HG03521 (cell line): ENCODE data around the gene WNT3.
"Not testable (repeated sequence)": the region's sequence is repeated elsewhere in the genome, so short reads cannot be mapped to it uniquely, and the experiment has no call there.

Experiments
- ATAC-seq: cut with Tn5 transposase; IDR thresholded peaks from one replicate; pipeline ENCODE4 v1.9.1; 2021; ENCODE audit warnings: mild to moderate bottlenecking, moderate library complexity; ENCODE audit not compliant: unreplicated experiment

WNT3 gene, protein sequence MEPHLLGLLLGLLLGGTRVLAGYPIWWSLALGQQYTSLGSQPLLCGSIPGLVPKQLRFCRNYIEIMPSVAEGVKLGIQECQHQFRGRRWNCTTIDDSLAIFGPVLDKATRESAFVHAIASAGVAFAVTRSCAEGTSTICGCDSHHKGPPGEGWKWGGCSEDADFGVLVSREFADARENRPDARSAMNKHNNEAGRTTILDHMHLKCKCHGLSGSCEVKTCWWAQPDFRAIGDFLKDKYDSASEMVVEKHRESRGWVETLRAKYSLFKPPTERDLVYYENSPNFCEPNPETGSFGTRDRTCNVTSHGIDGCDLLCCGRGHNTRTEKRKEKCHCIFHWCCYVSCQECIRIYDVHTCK

DNA sequence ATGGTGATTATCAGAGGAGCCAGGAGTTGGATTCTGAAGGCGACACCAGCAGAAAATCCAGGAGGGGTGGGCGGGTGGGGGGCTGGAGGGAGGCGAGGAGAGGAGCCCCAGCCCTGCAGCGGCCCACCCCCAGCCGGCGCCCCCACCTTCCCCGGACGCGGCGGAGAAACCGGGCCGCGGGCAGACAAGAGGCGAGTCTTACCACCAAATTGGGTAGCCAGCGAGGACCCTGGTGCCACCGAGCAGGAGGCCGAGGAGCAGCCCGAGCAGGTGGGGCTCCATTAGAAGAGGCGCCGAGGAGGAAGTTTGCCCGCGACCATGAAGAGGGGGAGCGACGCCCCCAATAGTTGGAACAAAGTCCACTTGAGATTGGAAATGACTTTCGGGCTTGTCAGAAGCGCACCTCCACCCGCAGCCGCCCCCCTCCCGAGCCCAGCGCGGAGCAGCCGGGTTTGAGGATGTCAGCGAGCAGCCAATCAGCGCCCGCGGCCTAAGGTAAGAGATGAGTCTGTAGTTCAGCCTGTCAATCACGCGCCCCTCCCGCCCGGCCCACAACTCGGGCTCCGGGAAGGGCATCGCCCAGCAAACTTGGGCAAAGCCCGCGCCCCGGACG, at the start of gene WNT3:
Gene WNT3 (minus strand): TSS at position 377 of the 613 bp plus-strand sequence. CDS start 95 bp downstream, at position 282.
- ATAC-seq = no peak

DNA sequence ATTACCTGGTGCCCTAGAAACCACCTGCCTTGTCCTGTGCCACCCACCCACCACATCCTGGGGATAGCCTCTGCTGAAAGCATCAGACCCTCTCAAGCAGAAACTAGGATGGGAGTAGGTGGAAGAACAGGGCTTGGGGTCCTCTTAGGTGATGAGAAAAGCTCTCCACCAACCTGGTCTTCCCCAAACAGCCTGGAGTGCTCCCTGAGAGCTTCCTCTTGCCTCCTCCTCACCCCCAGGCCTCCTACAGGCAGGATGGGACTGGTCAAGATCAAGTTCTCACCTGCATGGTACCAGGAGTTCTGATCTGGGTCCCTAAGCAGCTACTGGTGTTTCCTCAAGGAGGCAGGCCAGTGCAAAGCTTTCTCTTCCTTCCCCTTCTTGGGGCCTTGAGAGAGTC, 48.3 kb upstream of the WNT3 start:
- ATAC-seq = no peak

DNA sequence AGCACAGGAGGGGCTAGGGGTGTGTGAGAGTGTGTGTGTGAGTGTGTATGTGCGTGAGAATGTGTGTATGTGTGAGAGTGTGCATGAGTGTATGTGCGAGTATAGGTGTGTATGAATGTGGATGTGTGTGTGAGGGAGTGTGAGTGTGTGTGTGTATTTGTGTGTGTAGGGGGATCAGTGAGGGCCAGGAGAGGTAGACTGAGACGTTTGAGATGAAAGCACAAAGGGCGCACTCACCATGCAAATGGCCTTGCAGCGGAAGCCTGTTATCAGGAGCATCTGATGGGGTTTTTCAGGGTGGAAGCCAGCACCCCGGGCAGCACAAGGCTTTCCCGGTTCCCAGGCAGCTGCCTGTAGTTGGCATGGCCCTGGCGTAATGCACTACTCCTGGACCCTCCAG, 47.8 kb upstream of the WNT3 start:
- ATAC-seq = no peak

DNA sequence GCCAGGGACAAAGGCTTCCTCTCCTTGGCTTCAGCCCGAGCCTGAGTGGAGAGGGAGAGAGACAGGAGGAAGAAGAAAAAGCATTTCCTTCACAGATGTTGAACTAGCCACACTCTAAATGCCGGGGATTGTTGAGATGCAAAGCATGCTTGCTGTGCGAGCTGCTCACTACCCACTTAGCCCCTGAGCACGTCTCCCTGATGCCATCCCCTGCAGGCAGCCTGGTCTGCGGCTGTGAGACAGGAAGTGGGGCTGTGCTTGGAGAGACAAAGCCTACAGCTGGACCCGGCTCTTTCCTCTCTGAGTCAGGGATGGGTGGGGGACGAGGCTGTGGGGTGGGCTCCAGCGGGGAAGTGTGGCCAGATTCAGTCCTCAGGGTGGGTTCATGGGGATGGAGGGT, 46.6 kb upstream of the WNT3 start:
- no peak for ATAC-seq

DNA sequence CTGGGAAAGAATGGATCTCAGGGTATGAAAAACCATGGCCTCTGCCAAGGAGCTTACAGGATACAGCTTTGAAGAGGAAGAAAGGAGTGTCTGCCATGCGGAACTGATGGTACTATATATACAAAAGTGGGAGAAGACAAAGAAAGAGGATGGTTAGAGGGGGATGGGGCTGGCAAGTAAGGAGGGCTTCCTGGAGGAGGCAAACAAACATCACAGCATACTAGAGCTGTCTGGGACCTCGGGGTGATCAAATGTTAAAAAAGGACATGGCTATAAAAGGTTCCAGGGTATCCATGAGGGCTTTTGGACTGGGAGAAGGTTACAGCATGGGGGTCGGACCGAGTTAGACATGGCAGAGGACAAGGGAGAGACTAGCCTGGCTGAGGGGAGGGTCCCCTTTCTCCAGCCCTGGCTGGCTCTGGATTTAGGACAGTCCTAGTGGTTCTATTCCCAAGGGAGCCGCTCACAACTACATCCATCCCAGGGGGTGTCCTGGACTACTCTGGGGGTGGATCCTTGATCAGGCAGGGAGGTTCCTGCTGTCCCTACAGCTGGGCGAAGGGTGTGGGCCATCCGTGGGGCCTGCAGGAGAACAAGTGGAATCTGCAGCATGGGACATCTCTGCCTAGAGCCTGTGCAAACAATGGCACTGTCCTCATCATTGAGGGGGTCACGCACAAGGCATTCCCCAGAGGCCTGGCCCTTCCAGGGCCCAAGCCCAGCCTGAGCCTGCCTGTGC, 45.1 kb upstream of the WNT3 start:
- no peak for ATAC-seq

DNA sequence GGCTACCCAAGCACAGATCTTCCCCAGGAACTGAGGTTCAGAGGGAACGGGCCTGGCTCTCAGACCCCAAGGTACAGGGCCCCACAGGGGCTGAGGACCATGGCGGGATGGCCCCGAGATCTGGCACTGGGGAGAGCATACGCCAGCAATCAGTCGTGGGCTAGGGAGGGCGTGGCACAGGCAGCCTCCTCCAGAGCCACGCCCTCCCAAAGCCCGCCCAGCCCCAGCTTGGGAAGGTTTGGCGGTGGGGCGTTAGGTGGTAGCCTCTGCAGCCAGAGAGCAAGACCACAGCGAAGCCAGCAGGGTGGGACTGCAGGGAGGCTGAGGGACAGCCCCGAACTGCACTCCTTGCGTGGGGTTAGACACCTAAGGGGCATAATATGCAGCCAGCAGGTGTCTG, 44.5 kb upstream of the WNT3 start:
- no peak for ATAC-seq

DNA sequence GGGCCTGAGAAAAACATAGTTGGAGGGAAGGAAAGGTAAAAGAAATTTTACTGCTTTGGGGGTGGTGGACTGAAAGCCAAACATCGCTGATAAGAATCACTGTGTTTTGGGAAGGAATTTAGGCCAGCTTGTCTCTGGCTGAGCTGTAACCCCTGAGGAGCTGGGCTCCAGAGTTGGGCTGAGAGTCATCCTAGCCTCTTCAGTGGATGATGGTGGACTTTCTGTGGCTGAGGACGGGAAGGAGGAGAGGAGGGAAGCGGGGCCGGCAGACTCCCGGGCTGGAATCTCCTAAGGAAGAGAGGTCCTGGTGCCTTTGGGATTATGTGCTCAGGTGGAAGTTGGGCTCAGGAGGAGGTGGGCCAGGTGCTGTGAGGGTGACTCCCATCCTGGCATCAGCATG, 41.5 kb upstream of the WNT3 start:
- no peak for ATAC-seq

DNA sequence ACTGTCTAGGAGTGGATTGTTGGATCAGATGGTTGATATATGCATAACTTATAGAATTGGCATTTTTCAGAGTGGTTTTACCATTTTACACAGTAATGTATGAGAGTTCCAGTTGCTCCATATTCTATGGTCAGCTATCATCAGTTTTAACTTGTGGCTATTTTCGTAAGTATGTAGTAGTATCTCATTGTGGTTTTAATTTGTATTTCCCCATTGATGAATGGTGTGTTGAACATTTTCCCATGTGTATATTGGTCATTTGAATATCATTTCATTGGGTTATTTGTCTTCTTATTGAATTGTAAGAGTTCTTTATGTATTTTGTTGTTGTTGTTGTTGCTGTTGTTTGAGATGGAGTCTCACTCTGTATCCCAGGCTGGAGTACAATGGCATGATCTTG, 39.1 kb upstream of the WNT3 start:
- ATAC-seq = no peak

DNA sequence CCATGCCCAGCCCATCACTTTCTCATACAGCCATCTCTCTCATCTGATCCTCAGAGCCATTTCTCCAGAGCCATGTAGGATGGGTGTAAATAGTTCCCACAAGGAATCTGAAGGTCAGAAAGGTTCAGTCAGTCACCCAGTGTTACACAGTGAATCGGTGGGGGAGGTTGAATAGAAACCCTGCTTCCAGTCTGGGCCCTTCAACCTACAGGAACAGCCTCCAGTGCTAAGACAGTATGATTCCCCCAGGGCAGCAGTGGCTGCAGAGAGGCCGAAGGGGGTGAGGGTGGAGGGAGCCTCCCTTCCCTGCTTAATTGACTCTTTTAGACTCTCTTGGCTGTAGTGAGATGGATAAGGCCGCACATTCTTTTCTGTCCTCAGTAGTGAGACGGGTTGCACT, 36.5 kb upstream of the WNT3 start:
- ATAC-seq = no peak

DNA sequence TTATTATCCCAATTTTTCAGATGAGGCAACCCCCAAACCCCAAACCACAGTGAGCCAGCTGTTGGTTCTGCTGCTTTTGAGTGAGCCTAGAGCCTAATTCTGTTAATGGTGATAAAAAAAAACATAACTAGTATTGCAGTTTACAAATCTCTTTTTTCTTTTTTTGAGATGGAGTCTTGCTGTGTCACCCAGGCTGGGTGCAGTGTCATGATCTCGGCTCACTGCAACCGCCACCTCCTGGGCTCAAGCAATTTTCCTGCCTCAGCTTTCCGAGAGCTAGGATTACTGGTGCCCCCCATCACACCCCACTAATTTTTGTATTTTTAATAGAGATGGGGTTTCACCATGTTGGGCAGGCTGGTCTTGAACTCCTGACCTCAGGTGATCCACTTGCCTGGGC, 36.0 kb upstream of the WNT3 start:
- ATAC-seq = no peak

DNA sequence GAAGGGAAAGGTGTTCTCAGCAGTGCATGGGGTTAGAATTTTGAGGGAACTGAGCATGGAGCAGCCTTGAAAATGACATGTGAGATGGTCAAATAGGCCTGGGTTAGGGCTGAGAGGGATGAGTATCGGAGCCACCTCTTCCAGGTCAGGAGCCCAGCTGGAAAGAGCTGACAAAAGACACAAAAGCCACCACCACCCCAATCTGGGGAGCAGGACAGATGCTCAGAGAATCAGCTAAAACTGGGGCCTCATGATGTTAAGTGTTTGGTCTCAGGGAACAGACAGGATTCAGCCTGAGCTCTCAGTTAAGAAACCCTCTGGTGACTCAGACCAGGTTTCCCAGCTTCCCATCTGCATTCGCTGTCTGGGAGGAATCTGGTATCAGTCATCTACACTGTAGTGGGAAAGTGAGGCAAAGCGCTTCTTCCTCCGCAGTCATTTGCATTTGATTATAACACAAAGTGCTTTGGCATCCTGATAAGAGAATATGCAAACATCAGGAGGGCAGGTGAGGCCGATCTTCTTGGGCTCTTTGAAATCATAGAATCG, 35.5 kb upstream of the WNT3 start:
- ATAC-seq = no peak

DNA sequence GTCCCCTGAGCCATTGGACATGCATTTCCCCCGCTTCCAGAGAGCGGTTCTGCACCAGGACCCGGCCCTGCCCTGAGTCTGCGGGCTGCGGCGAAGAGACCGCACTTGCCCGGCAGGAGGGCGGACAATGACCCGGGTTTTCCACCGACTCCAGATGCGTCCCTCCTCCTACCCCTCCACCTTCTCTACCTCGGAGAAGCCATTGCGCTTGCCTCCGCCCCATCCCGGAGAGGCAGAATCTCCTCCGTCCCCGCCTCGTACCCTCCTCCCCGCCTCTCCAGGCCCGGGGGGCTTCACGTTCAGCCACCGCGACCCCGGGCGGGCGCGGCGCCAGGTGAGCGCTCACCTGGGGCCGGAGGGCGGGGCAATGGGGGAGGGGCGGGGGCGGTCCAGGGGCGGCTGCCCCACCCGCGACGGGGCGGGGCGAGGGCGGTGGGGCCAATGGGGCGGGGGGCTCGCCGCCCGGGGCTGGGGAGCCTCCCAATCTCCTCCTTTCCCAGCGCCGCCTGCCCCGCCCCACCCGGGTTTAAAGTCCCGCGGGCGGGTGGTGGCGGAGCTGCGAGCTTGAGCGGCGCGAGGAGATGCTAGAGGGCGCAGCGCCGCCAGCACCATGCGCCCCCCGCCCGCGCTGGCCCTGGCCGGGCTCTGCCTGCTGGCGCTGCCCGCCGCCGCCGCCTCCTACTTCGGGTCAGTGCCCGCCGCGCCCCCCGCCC, 32.7 kb upstream of the WNT3 start, which contains the start of gene WNT9B:
Gene WNT9B (plus strand): TSS at position 555 of the 713 bp plus-strand sequence. CDS start 56 bp downstream, at position 611.
- no peak for ATAC-seq

DNA sequence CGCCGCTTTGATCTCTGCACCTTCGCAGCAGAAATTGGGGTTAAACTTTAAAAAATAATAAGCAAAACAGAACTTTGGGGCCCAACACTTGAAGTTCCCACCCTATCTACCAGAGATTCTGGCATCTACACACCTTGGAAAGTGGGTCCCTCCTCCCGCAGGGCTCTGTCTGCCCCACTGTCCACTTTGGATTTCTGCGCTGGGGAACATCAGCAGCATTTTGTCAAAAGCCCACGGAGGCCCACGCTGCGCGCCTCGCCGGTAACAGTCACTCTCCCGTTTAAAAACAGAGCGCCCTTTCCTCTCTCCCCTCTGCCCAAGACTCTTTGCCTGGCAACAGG, 32.2 kb upstream of the WNT3 start:
- ATAC-seq = no peak

DNA sequence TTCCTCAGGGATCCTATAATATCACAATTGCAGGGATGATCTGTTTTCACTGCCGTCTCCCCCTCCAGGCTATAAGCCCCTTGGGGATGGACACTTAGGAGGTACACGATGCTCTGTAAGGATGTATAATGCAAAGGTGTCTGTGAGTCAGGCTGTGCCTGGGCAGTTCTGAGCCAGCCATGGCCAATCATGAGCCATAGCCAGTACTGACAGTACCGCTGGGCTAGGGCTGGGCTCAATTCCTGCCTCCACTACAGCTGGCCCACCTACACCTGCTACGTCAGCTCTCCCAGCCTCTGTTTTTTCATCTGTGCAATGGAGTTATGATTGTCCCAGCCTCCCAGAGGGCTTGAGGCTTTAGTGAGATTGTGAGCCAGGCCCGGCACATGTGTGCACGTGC, 30.0 kb upstream of the WNT3 start:
- ATAC-seq = no peak

DNA sequence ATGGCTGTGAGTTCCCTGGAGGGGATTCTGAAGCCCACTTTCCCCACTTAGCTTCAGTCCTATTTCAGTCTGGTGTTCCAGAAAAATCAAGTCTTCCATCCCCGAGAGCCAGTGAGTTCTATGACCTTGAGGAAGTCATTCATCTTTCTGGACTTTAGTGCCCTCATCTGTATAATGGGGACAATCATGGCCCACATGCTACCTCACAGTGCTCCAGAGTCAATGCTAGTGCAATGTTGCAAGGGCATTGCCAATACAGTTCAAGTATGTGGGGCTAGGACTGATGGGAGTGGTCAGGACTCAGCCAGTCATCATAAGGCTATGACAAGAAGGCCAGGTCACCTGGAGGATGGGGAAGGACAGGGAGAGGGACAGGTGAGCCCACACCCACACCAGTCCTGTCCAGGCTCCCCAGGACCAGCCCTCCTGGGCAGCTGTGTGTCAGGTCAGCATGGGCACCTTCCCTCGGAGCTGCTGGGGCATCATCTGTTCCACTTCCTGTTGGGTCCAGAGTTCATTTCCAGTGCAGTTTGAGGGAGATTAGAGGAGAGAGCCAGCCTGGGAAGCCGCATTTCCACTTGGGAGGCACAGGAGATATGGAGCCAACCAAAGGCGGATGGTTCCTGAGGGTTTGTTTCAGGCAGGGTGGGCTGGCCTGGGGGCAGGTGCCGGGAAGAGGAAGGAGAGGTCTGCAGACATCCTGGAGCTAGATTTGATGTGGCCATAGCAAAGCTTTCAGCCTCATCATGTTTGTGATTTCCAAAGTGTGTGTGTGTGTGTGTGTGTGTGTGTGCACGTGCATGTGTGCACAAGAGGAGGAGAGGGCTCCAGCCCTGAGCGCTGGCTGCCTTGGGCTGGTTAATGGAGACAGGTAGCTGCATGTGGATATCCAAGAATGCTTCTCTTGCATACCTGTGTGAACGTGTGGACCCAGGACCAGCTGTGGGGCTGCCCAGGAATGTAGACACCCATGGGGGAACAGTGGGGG, 29.0 kb upstream of the WNT3 start:
- no peak for ATAC-seq

DNA sequence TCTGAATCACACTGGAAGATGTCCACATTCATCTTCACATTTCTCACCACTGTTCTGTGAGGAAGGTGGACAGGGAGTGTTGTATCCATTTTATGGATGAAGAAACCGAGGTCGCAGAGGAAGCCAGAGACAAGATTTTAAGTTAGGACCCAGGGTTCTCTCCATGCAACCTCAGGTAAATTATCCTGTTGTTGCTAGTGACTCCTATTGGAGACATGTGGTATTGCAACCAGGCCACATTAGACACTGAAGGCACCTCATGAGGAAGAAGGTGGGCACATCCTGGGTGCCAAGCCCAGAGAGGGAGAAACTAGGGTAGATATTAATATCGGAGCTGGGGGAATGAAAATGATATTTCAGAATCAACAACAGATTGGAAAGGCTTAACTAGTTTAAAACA, 24.3 kb upstream of the WNT3 start:
- ATAC-seq = no peak

DNA sequence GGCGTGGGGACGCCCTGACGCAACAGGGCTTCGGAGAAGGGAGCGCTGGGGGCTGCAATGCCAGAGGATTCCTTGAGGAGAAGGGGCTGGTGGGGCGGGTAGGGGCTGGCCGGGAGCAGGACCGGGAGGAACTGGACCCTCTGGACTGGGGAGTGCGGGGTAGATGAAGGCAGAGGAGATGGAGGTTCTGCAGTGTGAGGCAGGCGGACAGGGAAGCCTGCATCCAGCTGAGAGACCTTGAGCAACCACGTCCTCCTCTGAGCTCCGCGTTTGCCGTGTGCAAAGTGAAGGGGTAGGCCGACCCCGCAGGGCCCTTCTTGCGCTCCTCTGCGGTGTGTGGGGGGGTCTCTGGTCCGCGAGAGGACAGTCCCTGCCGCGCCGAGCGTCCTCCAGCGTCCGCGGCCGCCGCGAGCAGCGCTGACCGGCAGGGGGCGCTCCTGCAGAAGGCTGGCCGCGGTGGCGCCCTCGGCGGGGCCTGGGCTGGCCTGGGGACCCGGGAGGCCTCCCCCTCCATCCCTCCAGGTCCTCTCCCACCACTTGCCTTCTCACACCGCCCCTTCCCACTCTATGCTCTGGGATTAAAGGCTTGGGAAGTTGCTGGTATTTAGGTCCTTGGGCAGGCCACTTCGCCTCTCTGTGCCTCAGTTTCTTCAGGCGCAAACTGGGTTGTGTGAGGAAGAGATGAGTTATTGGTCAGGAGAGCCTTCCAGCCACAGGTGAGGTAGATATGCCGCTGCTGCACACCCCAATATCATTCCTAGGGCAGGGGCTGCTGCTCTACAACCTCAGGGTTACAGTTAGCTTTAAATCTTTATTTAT, 23.3 kb upstream of the WNT3 start:
- no peak for ATAC-seq

DNA sequence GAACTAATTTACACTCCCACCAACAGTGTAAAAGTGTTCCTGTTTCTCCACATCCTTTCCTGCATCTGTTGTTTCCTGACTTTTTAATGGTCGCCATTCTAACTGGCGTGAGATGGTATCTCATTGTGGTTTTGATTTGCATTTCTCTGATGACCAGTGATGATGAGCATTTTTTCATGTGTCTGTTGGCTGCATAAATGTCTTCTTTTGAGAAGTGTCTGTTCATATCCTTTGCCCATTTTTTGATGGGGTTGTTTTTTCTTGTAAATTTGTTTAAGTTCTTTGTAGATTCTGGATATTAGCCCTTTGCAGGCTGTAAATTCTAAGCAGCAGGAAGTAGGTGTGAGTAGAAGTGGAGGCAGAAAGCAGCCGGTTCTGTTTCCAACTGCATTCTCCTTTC, 22.1 kb upstream of the WNT3 start:
- not testable (repeated sequence) for ATAC-seq

DNA sequence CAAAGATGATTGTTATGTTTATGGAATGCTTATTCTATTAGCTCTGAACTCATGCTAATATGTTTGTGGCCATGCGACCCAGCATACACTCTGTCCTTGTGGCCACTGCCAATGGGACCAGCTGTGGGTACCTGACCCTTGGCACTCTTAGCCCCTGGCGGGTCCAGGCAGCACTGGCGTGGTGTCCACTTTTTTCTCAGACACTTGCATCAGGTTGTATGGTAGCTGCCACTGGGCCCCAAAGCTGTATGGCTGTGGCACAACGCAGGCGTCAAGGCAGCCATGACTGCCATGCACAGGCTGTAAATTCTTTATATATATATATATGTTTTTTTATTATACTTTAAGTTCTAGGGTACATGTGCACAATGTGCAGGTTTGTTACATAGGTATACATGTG, 20.7 kb upstream of the WNT3 start:
- no peak for ATAC-seq
